ENCODE measurements around the gene DNMT3L.
A peak's percentile ranks its signal among the peaks of the same experiment; 100 is the strongest.
"Not testable (repeated sequence)": the region's sequence is repeated elsewhere in the genome, so short reads cannot be mapped to it uniquely, and the experiment has no call there.

DNMT3L gene

DNA sequence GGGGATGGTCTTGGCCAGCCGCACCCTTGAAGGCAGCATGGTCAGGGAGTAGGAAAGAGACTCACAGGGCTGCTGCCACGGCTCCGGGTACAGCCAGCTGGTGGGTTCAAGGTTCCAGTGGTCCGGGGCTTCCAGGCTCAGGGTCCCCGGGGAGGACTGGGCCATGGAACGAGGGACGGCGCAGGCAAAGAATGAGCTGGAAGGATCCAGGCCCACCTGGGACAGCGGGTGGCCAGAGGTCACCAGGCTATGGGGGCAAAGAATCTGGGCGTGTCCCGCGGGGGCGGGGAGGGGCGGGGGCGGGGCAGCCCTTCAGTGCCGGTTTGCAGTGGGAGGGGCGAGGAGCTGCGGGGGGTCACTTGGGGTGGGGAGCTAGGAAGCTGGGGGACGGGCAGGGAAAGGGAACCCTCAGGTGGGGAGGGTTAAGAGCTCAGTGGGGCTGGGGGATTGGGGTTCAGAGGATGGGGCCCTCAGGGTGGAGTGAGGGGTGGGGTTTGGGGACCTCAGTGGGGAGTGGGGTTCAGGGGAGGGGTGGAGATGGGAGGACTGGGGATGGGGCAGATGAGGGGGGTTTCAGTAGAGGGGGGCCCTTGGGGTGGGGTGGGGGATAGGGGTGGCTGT lies at the start of gene DNMT3L:
Gene DNMT3L, minus strand, starts transcription at position 223 of the 621 bp plus-strand sequence. CDS start 638 bp downstream, outside the sequence.
- no peak for DNase-seq (ENCODE audit: low read depth)

DNA sequence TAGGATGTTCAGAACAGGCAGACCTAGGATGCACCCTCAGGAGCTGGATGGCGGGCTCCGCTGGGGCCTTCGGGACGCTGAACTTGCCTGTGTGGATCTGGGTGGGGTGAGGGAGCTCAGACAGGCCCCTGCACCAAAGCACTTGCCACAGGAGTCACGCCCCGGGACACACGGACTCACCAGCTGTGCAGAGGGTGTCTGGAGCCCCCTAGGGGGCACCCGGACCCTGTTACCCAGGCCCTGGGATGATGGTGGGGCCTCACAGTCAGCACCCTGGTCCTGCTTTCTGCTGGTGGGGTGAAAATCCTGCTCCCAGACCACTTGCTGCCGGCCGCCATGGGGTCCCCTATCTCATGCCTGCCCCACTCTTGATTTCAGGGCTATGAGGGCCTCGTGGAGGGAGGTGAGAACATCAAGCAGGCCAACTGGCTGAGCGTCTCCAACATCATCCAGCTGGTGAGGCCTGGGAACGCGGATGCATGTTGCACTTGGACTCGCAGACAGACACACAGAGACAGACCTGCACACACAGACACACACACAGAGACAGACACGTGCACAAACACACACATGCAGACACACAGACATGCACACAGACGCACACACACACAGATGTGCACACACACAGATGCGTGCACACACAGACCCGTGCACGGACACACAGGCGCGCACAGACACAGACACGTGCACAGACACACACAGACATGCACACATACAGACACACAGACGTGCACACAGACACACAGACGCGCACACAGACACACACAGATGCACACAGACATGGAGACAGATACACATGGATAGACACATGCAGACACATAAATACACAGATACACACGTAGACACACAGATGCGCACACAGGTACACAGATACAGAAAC lies 49.2 kb upstream of the DNMT3L start:
- no peak for DNase-seq (ENCODE audit: low read depth)

DNA sequence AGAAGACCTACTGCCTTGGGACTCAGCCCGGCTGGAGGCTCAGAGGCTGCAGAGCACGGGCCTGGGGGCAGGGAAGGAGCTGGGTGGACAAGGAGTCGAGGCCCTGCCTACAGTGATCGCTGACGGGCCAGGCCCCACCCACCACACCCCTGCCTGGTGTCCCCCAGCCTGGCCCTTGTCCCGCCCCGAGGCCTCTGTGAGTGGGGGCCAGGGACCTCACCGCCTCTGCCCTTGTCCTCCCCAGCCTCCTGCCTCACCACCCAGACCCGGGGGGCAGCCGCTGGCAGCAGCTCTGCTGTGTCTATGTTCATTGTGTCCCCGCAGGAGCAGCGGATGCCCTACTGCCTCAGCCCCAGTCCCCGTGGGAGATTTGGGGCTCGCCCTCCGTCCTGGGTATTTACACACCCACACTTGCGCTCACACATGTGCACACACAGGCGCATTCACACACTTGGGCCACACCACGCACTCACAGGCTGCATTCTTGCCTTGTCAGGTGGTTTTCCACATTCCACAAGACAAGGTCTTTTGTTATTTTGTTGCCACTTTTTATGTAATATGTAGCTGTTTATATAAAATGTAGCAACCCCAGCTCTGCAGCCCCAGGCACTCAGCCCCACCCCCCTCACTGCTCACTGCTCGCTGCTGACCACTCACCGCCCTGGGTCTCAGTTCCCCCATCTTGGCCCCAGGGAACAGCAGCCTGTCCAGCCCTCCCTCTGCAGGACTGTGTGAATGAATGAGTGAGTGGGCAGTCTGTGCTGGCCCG lies 45.4 kb upstream of the DNMT3L start:
- DNase-seq (ENCODE audit: low read depth), result no peak

DNA sequence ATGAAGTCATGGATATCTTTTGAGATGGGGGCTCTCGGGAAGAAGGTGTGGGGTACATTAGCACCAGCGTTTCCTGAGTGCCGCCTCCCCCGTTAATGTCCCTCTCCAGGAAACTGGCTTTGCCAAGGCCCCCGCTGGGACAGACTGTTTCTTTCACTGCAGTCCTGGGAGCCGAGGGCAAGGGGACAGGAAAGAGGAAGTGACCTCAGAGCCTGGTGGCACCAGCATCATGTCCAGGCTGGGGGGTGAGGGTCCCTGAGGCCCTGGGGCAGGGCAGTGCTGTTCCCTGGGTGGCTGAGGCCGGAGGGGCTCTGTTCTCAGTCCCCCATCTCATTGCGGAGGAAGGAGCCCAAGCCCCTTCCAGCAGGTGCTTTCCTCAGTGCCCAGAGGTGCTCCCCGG lies 44.0 kb upstream of the DNMT3L start:
- DNase-seq (ENCODE audit: low read depth), result no peak

DNA sequence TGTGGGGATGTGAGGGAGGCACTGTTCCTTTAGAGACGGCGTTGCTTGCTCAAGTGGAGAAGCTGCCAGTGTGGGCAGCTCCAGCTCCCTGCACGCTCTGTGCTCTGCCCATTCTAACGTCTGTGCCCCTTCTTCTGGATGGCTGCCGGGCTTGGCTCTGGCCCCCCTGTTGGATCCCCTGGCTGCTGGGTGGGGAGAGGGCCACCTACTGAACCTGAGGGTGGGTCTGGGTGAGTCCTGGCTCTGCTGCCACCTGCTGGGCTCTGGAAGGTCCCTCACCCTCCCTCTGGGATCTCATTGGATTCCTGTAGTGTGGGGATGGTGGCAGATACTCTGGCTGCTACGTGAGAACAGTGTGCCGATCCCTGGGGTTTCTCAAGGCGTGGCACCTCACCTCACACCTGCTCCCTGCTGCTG lies 43.2 kb upstream of the DNMT3L start:
- no peak for DNase-seq (ENCODE audit: low read depth)

DNA sequence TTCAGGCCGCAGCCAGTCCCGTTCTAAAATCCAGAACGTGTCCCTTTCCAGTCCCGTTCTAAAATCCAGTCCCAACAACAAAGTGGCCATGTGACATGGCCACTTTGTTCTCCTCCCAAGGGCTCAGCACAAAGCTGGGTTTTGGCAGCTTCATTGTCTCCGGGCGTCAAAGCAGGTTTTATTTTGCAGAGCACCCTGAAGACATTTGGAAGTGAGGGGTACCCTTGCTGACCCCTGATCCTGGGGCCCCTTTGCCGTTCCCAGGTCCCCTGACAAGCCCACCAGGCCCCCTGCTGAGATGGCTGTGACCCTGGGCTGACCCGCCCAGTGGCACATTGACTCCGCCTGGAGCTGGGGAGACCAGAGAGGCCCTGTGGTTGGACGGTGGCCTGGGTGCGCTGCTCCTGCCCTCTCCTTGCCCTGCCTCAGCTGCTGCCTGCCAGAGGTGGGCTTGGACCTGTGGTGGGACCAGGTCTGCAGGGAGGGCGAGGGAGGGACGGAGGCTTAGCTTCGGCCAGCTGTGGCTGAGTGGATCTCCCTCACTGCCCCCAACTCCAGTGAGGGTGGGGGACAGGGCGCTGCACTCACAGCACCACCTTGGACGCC lies 42.4 kb upstream of the DNMT3L start:
- no peak for DNase-seq (ENCODE audit: low read depth)

DNA sequence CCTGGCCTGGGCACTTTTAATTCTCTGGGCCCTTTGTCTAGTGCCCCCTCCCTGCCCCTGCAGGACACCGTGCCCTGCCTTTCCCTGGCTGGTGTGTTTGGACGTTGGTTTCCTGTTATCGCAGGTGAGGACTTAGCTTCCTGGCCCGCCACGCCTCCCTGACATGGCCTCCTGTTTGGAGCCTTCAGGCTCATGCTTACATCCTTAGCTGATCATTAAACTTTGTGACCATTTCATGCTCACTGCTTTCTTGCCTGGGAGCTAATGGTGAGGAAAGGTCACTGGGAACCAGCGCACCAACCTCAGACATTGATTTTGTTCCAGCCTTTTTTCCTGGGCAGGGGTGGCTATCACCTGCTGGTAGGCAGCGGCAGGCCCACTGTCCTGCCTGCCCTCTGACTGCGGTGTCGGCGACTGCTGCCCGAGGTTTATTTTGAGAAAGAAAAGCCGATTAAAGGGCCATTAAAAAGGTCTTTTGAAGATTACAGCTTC lies 41.8 kb upstream of the DNMT3L start:
- no peak for DNase-seq (ENCODE audit: low read depth)

DNA sequence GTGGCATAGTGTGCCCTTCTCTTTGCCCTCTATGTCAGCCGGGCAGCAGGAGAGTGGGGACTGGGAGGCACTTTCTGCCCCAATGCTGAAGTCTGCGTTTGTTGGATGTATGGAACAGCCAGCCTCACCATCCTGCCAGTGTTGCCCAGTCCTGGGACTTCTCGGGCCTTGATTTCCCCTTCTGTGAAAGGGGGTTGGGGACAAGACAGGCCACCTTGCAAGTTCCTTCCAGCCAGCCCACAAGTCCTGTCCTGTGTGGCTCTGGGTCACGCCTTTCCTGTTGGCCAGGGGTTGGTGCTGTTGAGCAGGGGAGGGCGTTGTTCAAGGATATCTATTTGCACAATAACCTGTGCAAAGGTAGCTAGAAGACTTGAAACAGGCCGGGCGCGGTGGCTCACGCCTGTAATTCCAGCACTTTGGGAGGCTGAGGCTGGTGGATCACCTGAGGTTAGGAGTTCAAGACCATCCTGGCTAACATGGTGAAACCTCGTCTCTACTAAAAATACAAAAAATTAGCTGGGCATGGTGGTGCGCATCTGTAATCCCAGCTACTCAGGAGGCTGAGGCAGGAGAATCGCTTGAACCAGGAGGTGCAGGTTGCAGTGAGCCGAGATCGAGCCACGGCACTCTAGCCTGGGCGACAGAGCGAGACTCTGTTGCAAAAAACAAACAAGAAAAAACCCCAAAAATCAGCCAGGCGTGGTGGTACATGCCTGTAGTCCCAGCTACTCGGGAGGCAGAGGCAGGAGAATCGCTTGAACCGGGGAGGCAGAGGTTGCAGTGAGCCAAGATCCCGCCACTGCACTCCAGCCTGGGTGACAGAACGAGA lies 41.1 kb upstream of the DNMT3L start:
- not testable (repeated sequence) for DNase-seq (ENCODE audit: low read depth)

DNA sequence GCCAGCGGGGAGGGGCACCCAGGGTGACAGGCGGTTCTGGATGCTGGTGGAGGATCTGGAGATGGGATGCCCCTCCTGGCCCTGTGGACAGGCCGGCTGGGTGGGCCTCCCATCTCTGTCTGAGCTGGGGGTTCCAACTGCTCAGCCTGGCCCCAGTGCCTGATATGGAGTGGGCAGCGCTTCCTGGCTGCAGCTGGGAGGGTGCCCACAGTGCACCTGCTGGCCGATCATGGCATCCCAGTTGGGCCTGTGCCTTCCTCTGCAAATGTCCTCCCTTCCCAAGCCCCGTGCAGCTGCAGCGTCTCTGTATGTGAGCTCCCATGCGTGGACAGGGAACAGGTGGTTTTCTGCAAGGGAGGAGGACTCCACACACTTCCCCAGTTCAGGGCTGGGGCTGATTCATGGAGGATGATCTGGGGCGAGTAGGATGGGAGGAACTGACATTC lies 40.3 kb upstream of the DNMT3L start:
- no peak for DNase-seq (ENCODE audit: low read depth)

DNA sequence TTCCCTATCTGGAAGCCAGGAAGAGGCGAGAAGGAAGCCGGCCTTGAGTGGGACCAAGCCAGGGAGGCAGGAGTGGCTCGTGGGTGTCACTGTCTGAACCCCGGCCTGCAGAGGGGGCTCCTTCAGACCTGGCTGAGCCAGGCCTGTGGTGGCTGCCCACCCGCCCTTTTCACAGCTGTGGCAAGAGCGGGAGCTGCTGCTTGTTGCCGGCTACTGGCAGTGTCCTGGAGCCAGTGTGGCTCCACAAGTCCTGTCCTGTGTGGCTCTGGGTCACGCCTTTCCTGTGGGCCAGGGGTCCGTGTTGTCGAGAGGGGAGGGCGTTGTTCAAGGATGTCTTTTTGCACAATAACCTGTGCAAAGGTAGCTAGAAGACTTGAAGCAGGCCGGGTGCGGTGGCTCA lies 39.4 kb upstream of the DNMT3L start:
- no peak for DNase-seq (ENCODE audit: low read depth)

DNA sequence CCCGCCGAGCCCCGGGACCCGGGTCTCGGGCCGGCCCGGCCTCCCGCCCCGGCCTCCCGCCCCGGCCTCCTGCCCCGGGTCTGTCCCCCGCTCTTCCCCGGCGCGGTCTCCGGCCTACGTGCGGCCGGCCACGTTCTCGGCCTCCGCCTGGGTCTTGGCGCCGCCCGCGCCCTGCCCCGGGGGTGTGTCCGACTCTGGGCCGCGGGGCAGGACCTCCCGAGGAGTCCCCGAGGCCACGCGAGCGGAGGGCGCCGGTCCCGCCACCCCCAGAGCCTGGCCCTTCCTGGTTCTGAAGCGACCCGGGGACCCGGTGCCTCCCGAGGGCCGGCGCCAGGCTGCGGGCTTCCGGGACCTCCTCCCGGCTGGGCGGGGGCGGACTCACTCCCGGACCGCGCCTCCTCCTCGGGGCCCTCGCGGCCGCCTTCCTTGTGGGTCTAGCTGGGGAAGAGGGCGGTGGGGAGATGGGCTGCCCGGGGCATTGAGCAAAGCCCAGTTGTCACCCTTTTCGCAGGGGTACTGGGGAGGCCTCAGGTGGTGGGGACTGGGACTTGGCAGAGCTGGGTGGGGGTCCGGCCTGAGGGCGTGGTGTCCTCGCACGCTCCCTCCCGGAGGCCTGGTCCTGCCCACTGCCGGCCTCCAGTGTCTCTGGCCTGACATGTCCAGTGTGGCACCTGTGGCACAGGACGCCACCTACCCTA lies 38.7 kb upstream of the DNMT3L start:
- no peak for DNase-seq (ENCODE audit: low read depth)

DNA sequence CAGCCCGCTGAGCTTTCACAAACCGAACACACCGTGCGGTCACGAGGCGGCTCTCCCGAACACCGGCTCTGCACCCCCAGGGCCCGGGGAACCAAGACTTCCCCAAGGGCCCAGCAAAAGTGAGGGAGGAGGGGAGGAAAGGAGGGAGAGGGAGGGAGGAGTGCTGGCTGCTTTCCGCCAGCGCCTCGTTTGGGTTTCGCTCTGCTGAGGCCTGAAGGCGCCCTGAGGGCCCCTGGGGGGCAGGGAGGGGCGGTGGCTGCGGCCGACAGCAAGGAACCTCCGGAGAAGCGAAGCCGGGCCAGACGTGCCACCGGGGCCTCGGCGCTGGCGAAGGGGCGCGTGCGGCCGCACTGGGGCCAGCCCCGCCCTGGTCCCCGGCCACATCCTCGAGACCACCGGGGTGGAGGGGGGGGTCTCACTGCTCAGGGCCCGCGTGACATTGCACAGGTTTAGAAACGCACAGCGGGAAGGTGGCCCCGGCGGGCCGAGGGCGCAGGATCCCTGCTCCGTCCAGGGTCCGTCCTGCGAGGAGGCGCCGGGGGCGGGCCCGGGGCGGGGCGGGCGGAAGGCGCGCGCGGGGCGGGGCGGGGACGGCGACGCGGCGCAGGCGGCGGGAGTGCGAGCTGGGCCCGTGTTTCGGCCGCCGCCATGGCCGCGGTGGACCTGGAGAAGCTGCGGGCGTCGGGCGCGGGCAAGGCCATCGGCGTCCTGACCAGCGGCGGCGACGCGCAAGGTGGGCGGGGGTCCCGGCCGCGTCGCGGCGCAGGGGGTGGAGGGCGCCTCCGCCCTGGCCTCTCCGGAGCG lies 38.0 kb upstream of the DNMT3L start, which contains the start of gene PFKL:
Gene PFKL, plus strand, starts transcription at position 596 of the 804 bp plus-strand sequence. Its CDS starts 53 bp downstream, at position 649.
- DNase-seq (ENCODE audit: low read depth), result no peak

DNA sequence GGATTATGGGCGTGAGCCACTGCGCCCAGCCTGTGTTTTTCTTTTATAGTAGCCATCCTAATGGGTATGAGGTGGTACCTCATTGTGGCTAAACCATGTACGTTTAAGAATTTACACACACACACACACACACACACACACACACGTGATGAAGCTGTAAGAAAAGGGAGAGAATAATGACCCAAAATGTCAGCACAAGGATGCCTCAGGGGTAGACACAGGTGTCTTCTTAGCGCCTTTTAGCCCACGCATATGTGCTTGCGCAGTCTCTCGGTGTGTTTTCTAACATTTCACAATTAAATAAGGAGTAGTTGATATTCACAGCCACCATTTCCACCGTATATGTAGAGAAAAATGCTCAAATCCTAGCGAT lies 37.4 kb upstream of the DNMT3L start:
- DNase-seq (ENCODE audit: low read depth), result no peak

DNA sequence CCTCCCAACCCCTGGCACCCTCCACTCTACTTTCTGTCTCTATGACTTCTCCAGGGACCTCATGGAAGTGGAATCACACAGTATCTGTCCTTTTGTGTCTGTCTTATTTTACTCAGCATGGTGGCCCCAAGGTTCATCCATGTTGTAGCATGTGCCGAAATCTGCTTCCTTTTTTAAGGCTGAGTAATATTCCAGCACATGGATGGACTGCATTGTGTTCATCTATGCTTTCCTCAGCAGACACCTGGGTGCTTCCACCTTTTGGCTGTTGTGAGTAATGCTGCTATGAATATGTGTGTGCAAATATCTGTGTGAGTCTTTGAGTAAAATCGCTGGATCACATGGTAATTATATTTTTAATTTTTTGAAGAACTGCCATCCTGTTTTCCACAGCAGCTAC lies 36.6 kb upstream of the DNMT3L start:
- DNase-seq (ENCODE audit: low read depth), result no peak

DNA sequence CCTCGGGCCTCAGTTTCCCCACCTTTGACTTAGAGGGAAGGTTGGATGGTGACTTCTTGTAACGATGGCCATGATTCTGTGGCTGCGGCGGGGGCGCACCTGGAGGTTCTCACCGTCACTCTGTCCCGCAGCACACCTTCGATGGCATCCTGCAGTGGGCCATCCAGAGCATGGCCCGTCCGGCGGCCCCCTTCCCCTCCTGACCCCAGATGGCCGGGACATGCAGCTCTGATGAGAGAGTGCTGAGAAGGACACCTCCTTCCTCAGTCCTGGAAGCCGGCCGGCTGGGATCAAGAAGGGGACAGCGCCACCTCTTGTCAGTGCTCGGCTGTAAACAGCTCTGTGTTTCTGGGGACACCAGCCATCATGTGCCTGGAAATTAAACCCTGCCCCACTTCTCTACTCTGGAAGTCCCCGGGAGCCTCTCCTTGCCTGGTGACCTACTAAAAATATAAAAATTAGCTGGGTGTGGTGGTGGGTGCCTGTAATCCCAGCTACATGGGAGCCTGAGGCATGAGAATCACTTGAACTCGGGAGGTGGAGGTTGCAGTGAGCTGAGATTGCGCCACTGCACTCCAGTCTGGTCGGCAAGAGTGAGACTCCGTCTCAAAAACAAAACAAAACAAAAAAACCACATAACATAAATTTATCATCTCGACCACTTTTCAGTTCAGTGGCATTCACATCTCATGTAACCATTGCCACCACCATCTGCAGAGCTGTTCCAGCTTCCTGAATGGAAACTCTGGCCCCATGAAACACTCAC lies 36.0 kb upstream of the DNMT3L start:
- peak; percentile 22 for DNase-seq (ENCODE audit: low read depth)

DNA sequence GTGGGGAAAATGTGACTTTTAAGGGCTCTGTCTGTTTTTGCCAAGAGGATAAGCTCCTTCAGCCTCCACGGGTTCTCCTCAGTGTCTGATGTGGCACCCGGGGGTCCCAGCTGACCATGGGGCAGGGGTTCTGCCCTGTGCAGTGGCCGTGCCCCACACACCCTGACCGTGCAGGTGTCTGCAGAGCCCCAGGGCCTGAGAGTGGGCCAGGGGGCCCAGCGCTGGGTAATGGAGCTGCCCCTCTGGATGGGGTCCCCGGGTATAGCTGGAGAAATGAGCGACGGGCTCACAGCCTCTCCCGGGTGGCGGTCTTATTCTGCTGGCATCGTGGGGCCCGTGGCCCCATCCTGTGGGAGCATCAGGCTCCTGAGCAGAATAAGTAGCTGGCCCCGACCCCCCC lies 35.2 kb upstream of the DNMT3L start:
- DNase-seq (ENCODE audit: low read depth), result no peak

DNA sequence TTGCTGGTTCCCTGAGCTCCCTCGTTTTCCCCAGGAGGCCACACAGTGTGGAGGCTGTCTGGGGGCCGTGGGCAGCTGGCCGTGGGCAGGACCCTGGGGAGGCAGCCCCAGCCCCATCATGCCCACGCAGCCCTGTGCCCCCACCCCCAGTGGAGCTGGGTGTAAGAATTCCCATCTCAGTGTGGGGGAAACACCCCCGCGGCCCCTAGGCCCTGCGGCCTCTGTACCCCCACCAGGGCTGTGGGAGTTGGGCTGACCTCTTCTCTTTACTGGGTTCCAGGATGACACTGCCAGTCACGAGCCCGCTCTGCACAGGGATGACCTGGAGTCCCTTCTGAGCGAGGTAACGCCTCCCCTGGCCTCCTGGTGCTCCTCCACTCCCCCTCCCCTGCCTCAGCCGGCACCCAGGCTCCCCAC lies 34.4 kb upstream of the DNMT3L start:
- DNase-seq (ENCODE audit: low read depth), result no peak

DNA sequence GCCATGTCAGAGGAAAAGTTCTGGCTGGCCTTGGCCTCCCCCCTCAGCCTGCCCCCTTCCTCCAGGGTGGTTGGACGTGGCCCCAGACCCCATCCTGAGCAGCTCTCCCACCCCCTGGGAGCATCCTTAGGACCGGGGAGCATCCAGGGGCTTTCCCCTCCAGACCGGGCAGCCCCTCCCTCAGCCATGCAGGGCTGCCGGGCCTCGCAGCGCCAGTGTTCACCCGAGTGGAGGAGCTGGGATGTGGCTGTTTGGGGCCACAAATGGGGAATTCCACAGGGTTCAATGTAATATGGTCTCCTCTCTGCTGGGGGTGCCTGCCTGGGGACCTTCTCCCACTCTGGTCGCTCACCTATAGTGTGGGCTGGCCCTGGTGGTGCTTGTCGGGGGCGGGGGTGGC lies 33.9 kb upstream of the DNMT3L start:
- no peak for DNase-seq (ENCODE audit: low read depth)

DNA sequence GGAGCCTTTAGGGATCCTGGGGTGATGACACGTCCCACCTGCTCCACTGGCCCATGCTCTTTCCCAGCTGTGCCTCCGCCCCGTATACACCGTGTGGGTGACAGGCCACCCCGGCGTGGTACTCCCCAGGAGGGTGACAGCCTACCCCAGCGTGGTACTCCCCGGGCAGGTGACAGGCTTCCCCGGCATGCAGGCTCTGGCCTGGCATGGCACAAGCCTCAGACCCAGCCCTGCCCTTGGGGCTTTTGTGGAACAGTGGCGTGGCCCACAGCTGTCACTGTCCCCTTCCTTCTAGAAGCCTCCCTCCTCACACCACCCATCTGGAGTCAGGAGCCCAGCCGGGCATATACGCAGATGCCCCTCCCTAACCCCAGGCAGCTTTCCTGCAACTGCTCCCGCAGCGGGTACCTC lies 33.5 kb upstream of the DNMT3L start:
- no peak for DNase-seq (ENCODE audit: low read depth)

Measured in GM04503 (cell line).